ENCODE data around the gene IL18BP.
A peak's percentile ranks its signal among the peaks of the same experiment; 100 is the strongest.

The IL18BP gene

GRCh38 chr11:71997594-71997993 is 1.1 kb upstream of the IL18BP start:
- no peak for DNase-seq

- DNase-seq: no peak
These were observed 648 bp upstream of the IL18BP start for GRCh38 chr11:71998061-71998460.

GRCh38 chr11:71999362-71999761 is 653 bp downstream of the IL18BP start:
- DNase-seq: no peak

GRCh38 chr11:71999798-72000197 is 1.1 kb downstream of the IL18BP start:
- DNase-seq: no peak

- no peak for DNase-seq
These were observed 1.6 kb downstream of the IL18BP start for GRCh38 chr11:72000202-72000867.

- no peak for DNase-seq
These were observed 2.6 kb downstream of the IL18BP start for GRCh38 chr11:72001285-72001684.

GRCh38 chr11:72001834-72002591 is 3.3 kb downstream of the IL18BP start:
- DNase-seq: no peak

- DNase-seq: no peak
These were observed 4.4 kb downstream of the IL18BP start for GRCh38 chr11:72002841-72003775.

GRCh38 chr11:72003776-72004171 is 5.1 kb downstream of the IL18BP start:
- no peak for DNase-seq

GRCh38 chr11:72004515-72005346 is 6.0 kb downstream of the IL18BP start:
- DNase-seq: no peak

GRCh38 chr11:72005347-72006260 is 6.9 kb downstream of the IL18BP start:
- DNase-seq: peak; percentile 30

GRCh38 chr11:72006309-72007088 is 7.8 kb downstream of the IL18BP start:
- DNase-seq: no peak

- DNase-seq: no peak
These were observed 8.4 kb downstream of the IL18BP start for GRCh38 chr11:72007089-72007476.

GRCh38 chr11:72007587-72007986 is 8.9 kb downstream of the IL18BP start:
- DNase-seq: no peak

GRCh38 chr11:72008728-72009127 is 10.0 kb downstream of the IL18BP start:
- no peak for DNase-seq

- no peak for DNase-seq
These were observed 10.4 kb downstream of the IL18BP start for GRCh38 chr11:72009156-72009555.

GRCh38 chr11:72010529-72011233 is 12.0 kb downstream of the IL18BP start:
- no peak for DNase-seq

- DNase-seq: no peak
These were observed 13.5 kb downstream of the IL18BP start for GRCh38 chr11:72012091-72012630.

- no peak for DNase-seq
These were observed 14.4 kb downstream of the IL18BP start for GRCh38 chr11:72012897-72013721.

Measured in DMS79 (cell line).